ENCODE measurements around the gene CSNK1A1L.

GRCh38 chr13:37105251-37105714, at the start of gene CSNK1A1L:
- no peak for TF ChIP-seq CTCF (conservative IDR thresholded peaks at IDR 0.05; ENCODE audit: low read length)
- TF ChIP-seq EZH2phosphoT487 (IDR thresholded peaks at IDR 0.05; ENCODE audit: borderline replicate concordance): no peak
